Measurements from ENCODE around the gene AMBRA1.

GRCh38 chr11:46392421-46393230, 201.2 kb downstream of the AMBRA1 start:
- TF ChIP-seq CTCF (IDR thresholded peaks at IDR 0.05): no peak
- no peak for TF ChIP-seq POLR2A (IDR thresholded peaks at IDR 0.05)
